A549 (cell line): ENCODE results near the gene DGKD. TPM values are rescaled to one million over a fixed set of nuclear protein-coding genes. Genes with fewer than 3 reads are reported as not detected.
A peak's percentile ranks its signal among the peaks of the same experiment; 100 is the strongest.

ENCODE experiments used
- ATAC-seq, 2 experiments: fragments of 200-7000 bp in 1 of 2; fragments of >200 bp in 1 of 2; cut with Nextera tagmentation in 1 of 2; cut with Tn5 transposase in 1 of 2; 3 replicates each; pipeline versions ENCODE4 v1.8.0 to v1.9.1; 2018 to 2020; ENCODE audit warnings: mild to moderate bottlenecking in 1 of 2, moderate library complexity in 1 of 2
- CTCF ChIA-PET: fragments of 300-600 bp; sonication (Branson Sonifier 250); formaldehyde crosslinking; extraction: SDS; loops from one replicate; lab custom pipeline; 2021; ENCODE audit warnings: antibody characterized with exemption, inconsistent platforms; lab: Yijun Ruan, JAX
- POLR2A ChIA-PET: fragments of 350-600 bp; formaldehyde crosslinking; extraction: SDS; loops from one replicate; lab custom pipeline; 2021; ENCODE audit warnings: antibody characterized with exemption, inconsistent platforms; lab: Yijun Ruan, JAX
- DNase-seq, 2 experiments: peaks; one replicate each; pipeline versions ENCODE4 v3.0.0 to v3.0.0-alpha.2; 2011 to 2016; ENCODE audit warnings: low read depth in 1 of 2, low spot score in 1 of 2
- FAIRE-seq: peaks from 2 replicates; lab custom pipeline; 2011; peaks lifted over from hg19 to GRCh38; lab: Jason Lieb, UNC
- H3K27ac ChIP-seq, 2 experiments: fragments of >200 bp; sonication (Bioruptor Twin); formaldehyde crosslinking; 3 replicates each; pipeline ENCODE4 v1.5.1; 2016 to 2017
- H3K4me1 ChIP-seq: fragments of >200 bp; sonication (Bioruptor Twin); formaldehyde crosslinking; 3 replicates; pipeline ENCODE4 v1.6.1; 2016
- H3K4me2 ChIP-seq: fragments of >200 bp; sonication (Bioruptor Twin); formaldehyde crosslinking; 3 replicates; pipeline ENCODE4 v1.6.1; 2016
- H3K4me3 ChIP-seq: fragments of >200 bp; sonication (Bioruptor Twin); formaldehyde crosslinking; 3 replicates; pipeline ENCODE4 v1.5.1; 2016
- H3K9me3 ChIP-seq: fragments of >200 bp; sonication (Bioruptor Twin); formaldehyde crosslinking; 3 replicates; pipeline ENCODE4 v1.6.1; 2016
- CBX2 ChIP-seq: fragments of 200-600 bp; sonication (generic); IDR thresholded peaks from 2 replicates; pipeline ENCODE4 v1.6.1; 2016; ENCODE audit warnings: low read depth, mild to moderate bottlenecking, borderline replicate concordance
- CHD4 ChIP-seq: fragments of 200-600 bp; sonication (generic); IDR thresholded peaks from 2 replicates; pipeline ENCODE4 v1.6.1; 2016; ENCODE audit warnings: antibody characterized with exemption, mild to moderate bottlenecking, borderline replicate concordance
- FOXS1 ChIP-seq: fragments of 250-450 bp; sonication (Bioruptor Pico); IDR thresholded peaks from 2 replicates; pipeline ENCODE4 v1.5.0; 2020; ENCODE audit warnings: mild to moderate bottlenecking, moderate library complexity
- HOXB13 ChIP-seq: fragments of 250-450 bp; sonication (Bioruptor Pico); IDR thresholded peaks from 2 replicates; pipeline ENCODE4 v1.5.0; 2020; ENCODE audit warnings: low read depth, mild to moderate bottlenecking, moderate library complexity
- JUN ChIP-seq, 2 experiments: fragments of >200 bp; sonication (Bioruptor Twin); formaldehyde crosslinking; IDR thresholded peaks; 2 replicates in 1 of 2; 3 replicates in 1 of 2; pipeline ENCODE4 v1.6.1; 2016 to 2017
- JUNB ChIP-seq: fragments of >200 bp; sonication (Bioruptor Twin); formaldehyde crosslinking; IDR thresholded peaks from 2 replicates; pipeline ENCODE4 v1.6.1; 2016
- KDM1A ChIP-seq: fragments of 200-600 bp; sonication (generic); IDR thresholded peaks from 2 replicates; pipeline ENCODE4 v1.6.1; 2016; ENCODE audit warnings: low read depth, mild to moderate bottlenecking
- MYC ChIP-seq: IDR thresholded peaks from 2 replicates; pipeline ENCODE4 v1.6.1; 2012; ENCODE audit warnings: mild to moderate bottlenecking, inconsistent platforms, low read length, improper control_type of control experiment, borderline replicate concordance
- NFE2L2 ChIP-seq: fragments of 150-350 bp; conservative IDR thresholded peaks from 2 replicates; pipeline ENCODE4 v1.6.1; 2014; ENCODE audit warnings: low read length
- NR3C1 ChIP-seq: fragments of >200 bp; sonication (Bioruptor Twin); formaldehyde crosslinking; IDR thresholded peaks from 3 replicates; pipeline ENCODE4 v1.6.1; 2017
- RAD21 ChIP-seq, 2 experiments: fragments of >200 bp in 1 of 2; sonication (Bioruptor Twin) in 1 of 2; formaldehyde crosslinking in 1 of 2; IDR thresholded peaks in 1 of 2; conservative IDR thresholded peaks in 1 of 2; 2 replicates in 1 of 2; 3 replicates in 1 of 2; pipeline ENCODE4 v1.6.1; 2012 to 2018; ENCODE audit warnings: inconsistent platforms in 1 of 2
- RARB ChIP-seq: fragments of 250-450 bp; sonication (Bioruptor Pico); IDR thresholded peaks from 2 replicates; pipeline ENCODE4 v1.8.0; 2021; ENCODE audit warnings: mild to moderate bottlenecking, moderate library complexity
- REST ChIP-seq: fragments of 200-600 bp; sonication (generic); IDR thresholded peaks from 2 replicates; pipeline ENCODE4 v1.6.1; 2016; ENCODE audit warnings: antibody characterized with exemption, mild to moderate bottlenecking, moderate library complexity
- ZC3H11A ChIP-seq: fragments of 450-650 bp; IDR thresholded peaks from 2 replicates; pipeline ENCODE4 v1.6.1; 2014; ENCODE audit warnings: antibody characterized with exemption, mild to moderate bottlenecking
- ZSCAN20 ChIP-seq: fragments of 250-450 bp; sonication (Bioruptor Pico); IDR thresholded peaks from 2 replicates; pipeline ENCODE4 v1.8.0; 2022; ENCODE audit warnings: mild to moderate bottlenecking, moderate library complexity
- WGBS: methylation state at CpG from one replicate; pipeline ENCODE4 v1.1.6; 2017; ENCODE audit errors: missing lambda C conversion rate; 5-methylcytosine and 5-hydroxymethylcytosine counted together
- polyA plus RNA-seq, 4 experiments: library from polyadenylated mRNA; depleted of rRNA in 3 of 4; stranded (reverse); fragments of >200 nt; fragmentation: RNase III in 1 of 4; extraction: RNeasy Plus Mini Kit Qiagen cat#74134 plus additional on column Dnase treatment in 1 of 4; gene quantifications; 2 replicates in 3 of 4; 3 replicates in 1 of 4; pipeline ENCODE4 v1.2.3, GENCODE V29; 2011 to 2017
- TF ChIP-seq, protein P1 (sequence below): fragments of 450-650 bp; IDR thresholded peaks from 2 replicates; pipeline ENCODE4 v1.6.1; 2014; ENCODE audit warnings: antibody characterized with exemption
- TF ChIP-seq, protein P2 (sequence below): fragments of >200 bp; sonication (Bioruptor Twin); formaldehyde crosslinking; IDR thresholded peaks from 2 replicates; pipeline ENCODE4 v1.6.1; 2016

The DGKD gene
- polyA plus RNA-seq, 2 of the 4 experiments (the other 2 are of a cell fraction), result 68.8 to 99.6 TPM

- TF ChIP-seq REST, result no peak
- TF ChIP-seq KDM1A, result no peak
- no peak for TF ChIP-seq ZC3H11A
- TF ChIP-seq, protein P1, sequence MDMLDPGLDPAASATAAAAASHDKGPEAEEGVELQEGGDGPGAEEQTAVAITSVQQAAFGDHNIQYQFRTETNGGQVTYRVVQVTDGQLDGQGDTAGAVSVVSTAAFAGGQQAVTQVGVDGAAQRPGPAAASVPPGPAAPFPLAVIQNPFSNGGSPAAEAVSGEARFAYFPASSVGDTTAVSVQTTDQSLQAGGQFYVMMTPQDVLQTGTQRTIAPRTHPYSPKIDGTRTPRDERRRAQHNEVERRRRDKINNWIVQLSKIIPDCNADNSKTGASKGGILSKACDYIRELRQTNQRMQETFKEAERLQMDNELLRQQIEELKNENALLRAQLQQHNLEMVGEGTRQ, result no peak
Measured at GRCh38 chr2:233400961-233401360, 46.7 kb downstream of the DGKD start (continued).

GRCh38 chr2:233402346-233402745 lies 48.1 kb downstream of the DGKD start:
- peaks cover 66% of the 10 kb centered on the region for H3K4me1 ChIP-seq
- 75% methylated on average over 5 of the region's 5 CpGs for WGBS
- no peak for FAIRE-seq
- POLR2A ChIA-PET, result no interaction called here
- no peak for DNase-seq
- TF ChIP-seq FOXS1 (CRISPR knock-in tag) (no peak), HOXB13 (CRISPR knock-in tag) (no peak), MYC (no peak)
- TF ChIP-seq, protein P2, sequence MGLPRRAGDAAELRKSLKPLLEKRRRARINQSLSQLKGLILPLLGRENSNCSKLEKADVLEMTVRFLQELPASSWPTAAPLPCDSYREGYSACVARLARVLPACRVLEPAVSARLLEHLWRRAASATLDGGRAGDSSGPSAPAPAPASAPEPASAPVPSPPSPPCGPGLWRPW, result no peak
- H3K4me2 ChIP-seq, result peak overlapping the region; percentile 48
- CTCF ChIA-PET, result interaction anchor here (0.6 to 13.7 kb wide), 12 partner anchors 9 to 560 kb away, joined by 3 to 166 read pairs (median 6); no protein-coding TSS in a partner anchor
- H3K27ac ChIP-seq, result peak overlapping the region; percentile 55 to 82
- ATAC-seq, result no peak; a peak in 1 of 6 replicates
- no peaks in the 10 kb centered on the region for H3K9me3 ChIP-seq
- H3K4me3 ChIP-seq, result no peak overlapping the region

DNA sequence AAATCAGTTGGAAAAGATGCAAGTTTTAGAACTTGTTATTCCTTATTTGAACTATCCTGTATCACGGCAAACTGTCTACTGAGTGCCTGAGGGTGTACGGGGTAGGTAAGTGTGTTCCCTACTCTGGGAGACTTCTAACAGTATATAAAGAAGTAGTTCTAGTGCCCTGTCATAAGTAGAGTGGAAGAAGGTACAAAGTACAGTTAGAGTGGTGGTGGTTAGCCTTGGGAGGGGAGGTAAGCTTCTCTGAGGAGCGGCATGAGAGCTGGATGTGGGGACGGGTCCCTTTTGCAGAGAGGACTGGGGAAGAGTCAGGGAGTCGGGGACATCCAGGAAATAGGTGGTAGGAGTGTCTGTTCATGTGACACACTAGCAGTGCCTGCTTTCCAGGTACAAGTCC lies 48.5 kb downstream of the DGKD start:
- ChIA-PET POLR2A (no interaction called here), CTCF (interaction anchor here (0.7 to 13.7 kb wide), 9 partner anchors 11 to 430 kb away, joined by 3 to 166 read pairs (median 20); no protein-coding TSS in a partner anchor)
- 68% methylated on average over 5 of the region's 5 CpGs for WGBS
- TF ChIP-seq RARB (CRISPR knock-in tag), result no peak
- no peak for TF ChIP-seq JUNB
- TF ChIP-seq CBX2, result no peak
- no peak for TF ChIP-seq JUN (IDR thresholded peaks at IDR 0.05)
- TF ChIP-seq ZSCAN20 (CRISPR knock-in tag), result no peak
- TF ChIP-seq RAD21 (conservative IDR thresholded peaks at IDR 0.05 in 1 of 2, IDR thresholded peaks at IDR 0.05 in 1 of 2), result no peak
- TF ChIP-seq NR3C1, result no peak
- no peak for TF ChIP-seq NFE2L2
- no peak for TF ChIP-seq CHD4
- no peak for TF ChIP-seq KDM1A
- TF ChIP-seq, protein P1, result no peak
- Histone ChIP-seq H3K9me3 (no peaks in the 10 kb centered on the region), H3K27ac (peak overlapping the region; percentile 55 to 82), H3K4me1 (peaks cover 67% of the 10 kb centered on the region), H3K4me3 (no peak overlapping the region), H3K4me2 (peak overlapping the region; percentile 48)
- no peak for DNase-seq
- no peak for FAIRE-seq
- no peak; a peak in 1 of 6 replicates for ATAC-seq
